Type B pancreatic cell (in vitro differentiated cells): ENCODE results near the gene SCUBE3. TPM values are rescaled to one million over a fixed set of nuclear protein-coding genes. Genes with fewer than 3 reads are reported as not detected.
A peak's percentile ranks its signal among the peaks of the same experiment; 100 is the strongest.

Experiments
- DNase-seq: peaks from one replicate; pipeline ENCODE4 v3.0.0; 2021; ENCODE audit warnings: mixed read lengths; ENCODE audit not compliant: unreplicated experiment; ENCODE audit errors: extremely low spot score
- H3K27ac Mint-ChIP-seq: 2 replicates; pipeline ENCODE4 v1.8.0; 2021; ENCODE audit warnings: mild to moderate bottlenecking, mixed read lengths
- H3K27me3 Mint-ChIP-seq: 2 replicates; pipeline ENCODE4 v1.8.0; 2021; ENCODE audit warnings: mixed read lengths
- H3K36me3 Mint-ChIP-seq: 2 replicates; pipeline ENCODE4 v1.8.0; 2021; ENCODE audit warnings: mixed read lengths
- H3K4me1 Mint-ChIP-seq: one replicate; pipeline ENCODE4 v1.8.0; 2021; ENCODE audit warnings: mixed read lengths; ENCODE audit not compliant: unreplicated experiment
- H3K4me3 Mint-ChIP-seq: 2 replicates; pipeline ENCODE4 v1.8.0; 2021; ENCODE audit warnings: mild to moderate bottlenecking, mixed read lengths
- H3K9me3 Mint-ChIP-seq: 2 replicates; pipeline ENCODE4 v1.8.0; 2021; ENCODE audit warnings: mixed read lengths
- CTCF ChIP-seq: fragments of 200-600 bp; sonication (generic); conservative IDR thresholded peaks from 2 replicates; pipeline ENCODE4 v1.5.0; 2021; ENCODE audit warnings: antibody characterized with exemption, mild to moderate bottlenecking
- total RNA-seq: library from RNA; stranded (reverse); gene quantifications from 2 replicates; pipeline ENCODE4 v1.2.1, GENCODE V29; 2021; ENCODE audit warnings: low replicate concordance

SCUBE3 gene
- total RNA-seq, 1 donor from 2014 or later = 14.9 TPM

GRCh38 chr6:35173427-35174087, 40.2 kb upstream of the SCUBE3 start:
- Mint-ChIP-seq H3K4me1 (peaks cover 16% of the 10 kb centered on the region), H3K27ac (no peak overlapping the region), H3K9me3 (no peaks in the 10 kb centered on the region), H3K27me3 (peaks cover 9% of the 10 kb centered on the region), H3K36me3 (no peaks in the 10 kb centered on the region), H3K4me3 (no peak overlapping the region)
- no peak for TF ChIP-seq CTCF
- DNase-seq = peak; percentile 11

GRCh38 chr6:35174088-35174434, 39.7 kb upstream of the SCUBE3 start:
- Mint-ChIP-seq H3K27ac (no peak overlapping the region), H3K36me3 (no peaks in the 10 kb centered on the region), H3K4me1 (peaks cover 21% of the 10 kb centered on the region), H3K9me3 (no peaks in the 10 kb centered on the region), H3K4me3 (no peak overlapping the region), H3K27me3 (peaks cover 9% of the 10 kb centered on the region)
- DNase-seq = peak; percentile 22
- TF ChIP-seq CTCF = no peak

- no peak for TF ChIP-seq CTCF
- no peak for DNase-seq
- Mint-ChIP-seq H3K4me1 (peaks cover 26% of the 10 kb centered on the region), H3K36me3 (no peaks in the 10 kb centered on the region), H3K27me3 (peaks cover 9% of the 10 kb centered on the region), H3K4me3 (no peak overlapping the region), H3K9me3 (no peaks in the 10 kb centered on the region), H3K27ac (no peak overlapping the region)
These were observed 39.3 kb upstream of the SCUBE3 start for GRCh38 chr6:35174501-35174900.

GRCh38 chr6:35176301-35177024, 37.3 kb upstream of the SCUBE3 start:
- no peaks in the 10 kb centered on the region for H3K9me3 Mint-ChIP-seq
- TF ChIP-seq CTCF = no peak
- peaks cover 5% of the 10 kb centered on the region for H3K27me3 Mint-ChIP-seq
- no peak overlapping the region for H3K27ac Mint-ChIP-seq
- H3K36me3 Mint-ChIP-seq = no peaks in the 10 kb centered on the region
- peaks cover 35% of the 10 kb centered on the region for H3K4me1 Mint-ChIP-seq
- H3K4me3 Mint-ChIP-seq = no peak overlapping the region
- DNase-seq = no peak

- Mint-ChIP-seq H3K9me3 (no peaks in the 10 kb centered on the region), H3K36me3 (no peaks in the 10 kb centered on the region), H3K4me3 (no peak overlapping the region), H3K27me3 (peaks cover 5% of the 10 kb centered on the region), H3K4me1 (peaks cover 38% of the 10 kb centered on the region), H3K27ac (no peak overlapping the region)
- no peak for DNase-seq
- no peak for TF ChIP-seq CTCF
These were observed 36.6 kb upstream of the SCUBE3 start for GRCh38 chr6:35177157-35177556.
